GM12878 (cell line): ENCODE data around the gene BBS9. TPM values are rescaled to one million over a fixed set of nuclear protein-coding genes. Genes with fewer than 3 reads are reported as not detected.

Experiments
- ATAC-seq: fragments of 200-7000 bp; cut with Tn5 transposase; 3 replicates; pipeline ENCODE4 v1.9.1; 2020; ENCODE audit warnings: mild to moderate bottlenecking, moderate library complexity
- BruUV-seq: library from RNA; stranded (reverse); fragments of 400-500 nt; replicated peaks from 2 replicates; lab custom pipeline; 2021; lab: Mats Ljungman, UMichigan
- CTCF ChIA-PET: fragments of 300-600 bp; sonication (Branson Sonifier 250); formaldehyde crosslinking; extraction: SDS; loops from one replicate; lab custom pipeline; 2021; ENCODE audit warnings: inconsistent platforms; lab: Yijun Ruan, JAX
- POLR2A ChIA-PET: fragments of 350-600 bp; formaldehyde crosslinking; extraction: SDS; loops from one replicate; lab custom pipeline; 2021; ENCODE audit warnings: inconsistent platforms; lab: Charles Lee
- RAD21 ChIA-PET: fragments of 300-600 bp; sonication (Branson Sonifier 250); formaldehyde crosslinking; loops from one replicate; lab custom pipeline; 2023; ENCODE audit warnings: antibody characterized with exemption; ENCODE audit not compliant: unreplicated experiment; lab: Charles Lee
- SMC1A ChIA-PET: fragments of 300-600 bp; sonication (Branson Sonifier 250); formaldehyde crosslinking; loops from one replicate; lab custom pipeline; 2023; ENCODE audit not compliant: unreplicated experiment, uncharacterized antibody; lab: Charles Lee
- DNase-seq: peaks from one replicate; pipeline ENCODE4 v3.0.0-alpha.2; 2011; ENCODE audit warnings: low read depth, low spot score
- FAIRE-seq: peaks from 3 replicates; lab custom pipeline; 2011; peaks lifted over from hg19 to GRCh38; lab: Jason Lieb, UNC
- H2AFZ ChIP-seq: 2 replicates; pipeline ENCODE4 v1.6.0; 2011; ENCODE audit warnings: low read depth, low read length, control low read depth; ENCODE audit not compliant: control insufficient read depth
- H3K27ac ChIP-seq: 2 replicates; pipeline ENCODE4 v1.5.1; 2011; ENCODE audit warnings: control low read depth; ENCODE audit not compliant: control insufficient read depth, insufficient read depth
- H3K27me3 ChIP-seq, 2 experiments: replicated peaks in 1 of 2; 2 replicates each; pipeline versions ENCODE4 v1.6.0 to v1.6.1; 2011; ENCODE audit warnings: low read length in 1 of 2; ENCODE audit not compliant: control insufficient read depth in 2 of 2, insufficient read depth in 2 of 2
- H3K36me3 ChIP-seq, 2 experiments: 2 replicates each; pipeline ENCODE4 v1.5.1; 2011; ENCODE audit warnings: low read length in 1 of 2; ENCODE audit not compliant: control insufficient read depth in 2 of 2, insufficient read depth in 2 of 2
- H3K4me1 ChIP-seq: 2 replicates; pipeline ENCODE4 v1.6.1; 2011; ENCODE audit warnings: mild to moderate bottlenecking, low read length, moderate library complexity, mixed read lengths; ENCODE audit not compliant: control insufficient read depth, insufficient read depth
- H3K4me2 ChIP-seq: 2 replicates; pipeline ENCODE4 v1.6.0; 2011; ENCODE audit warnings: control low read depth; ENCODE audit not compliant: control insufficient read depth, insufficient read depth
- H3K4me3 ChIP-seq: fragments of 200-600 bp; sonication (generic); 2 replicates; pipeline ENCODE4 v1.5.1; 2016
- H3K79me2 ChIP-seq: 2 replicates; pipeline ENCODE4 v1.6.0; 2011; ENCODE audit warnings: low read length; ENCODE audit not compliant: control insufficient read depth, insufficient read depth
- H3K9ac ChIP-seq: 2 replicates; pipeline ENCODE4 v1.8.0; 2011; ENCODE audit warnings: low read length, control low read depth, mixed read lengths; ENCODE audit not compliant: control insufficient read depth, insufficient read depth
- H3K9me3 ChIP-seq: replicated peaks from 3 replicates; pipeline ENCODE4 v1.5.1; 2011; ENCODE audit warnings: mild to moderate bottlenecking, low read length; ENCODE audit not compliant: control insufficient read depth, insufficient read depth
- H4K20me1 ChIP-seq: 2 replicates; pipeline ENCODE4 v1.6.0; 2011; ENCODE audit not compliant: control insufficient read depth, insufficient read depth
- BCL11A ChIP-seq: IDR thresholded peaks from 2 replicates; pipeline ENCODE4 v1.6.1; 2011; ENCODE audit warnings: low read depth, low read length
- EP300 ChIP-seq, 2 experiments: fragments of 150-350 bp in 1 of 2; IDR thresholded peaks; 2 replicates each; pipeline ENCODE4 v1.6.1; 2011 to 2012; ENCODE audit warnings: low read depth in 2 of 2, low read length in 2 of 2, borderline replicate concordance in 1 of 2, improper control_type of control experiment in 1 of 2, inconsistent platforms in 1 of 2; ENCODE audit not compliant: control insufficient read depth in 1 of 2
- IKZF1 ChIP-seq: fragments of 450-650 bp; conservative IDR thresholded peaks from 2 replicates; pipeline ENCODE4 v1.6.1; 2017; ENCODE audit warnings: antibody characterized with exemption, mild to moderate bottlenecking
- IKZF2 ChIP-seq, 2 experiments: fragments of 450-650 bp; IDR thresholded peaks; 2 replicates each; pipeline ENCODE4 v1.6.1; 2017; ENCODE audit warnings: mild to moderate bottlenecking in 2 of 2, moderate library complexity in 2 of 2
- JUNB ChIP-seq: IDR thresholded peaks from 2 replicates; pipeline ENCODE4 v1.6.1; 2016; ENCODE audit warnings: antibody characterized with exemption, mild to moderate bottlenecking
- JUND ChIP-seq: IDR thresholded peaks from 2 replicates; pipeline ENCODE4 v1.6.1; 2012; ENCODE audit warnings: low read depth, mild to moderate bottlenecking, low read length, improper control_type of control experiment, moderate library complexity
- MTA2 ChIP-seq: fragments of 450-650 bp; IDR thresholded peaks from 2 replicates; pipeline ENCODE4 v1.6.1; 2016; ENCODE audit warnings: low read depth, mild to moderate bottlenecking, moderate library complexity
- NFIC ChIP-seq: IDR thresholded peaks from 2 replicates; pipeline ENCODE4 v1.6.1; 2012; ENCODE audit warnings: low read depth, mild to moderate bottlenecking, inconsistent platforms, low read length, moderate library complexity
- NFYA ChIP-seq: IDR thresholded peaks from 2 replicates; pipeline ENCODE4 v1.6.1; 2011; ENCODE audit warnings: low read depth, mild to moderate bottlenecking, low read length, improper control_type of control experiment, borderline replicate concordance
- RUNX3 ChIP-seq: IDR thresholded peaks from 2 replicates; pipeline ENCODE4 v1.6.1; 2012; ENCODE audit warnings: low read length, inconsistent platforms
- WRNIP1 ChIP-seq: IDR thresholded peaks from 2 replicates; pipeline ENCODE4 v1.6.1; 2011; ENCODE audit warnings: low read depth, low read length, improper control_type of control experiment, borderline replicate concordance
- WGBS: methylation state at CpG from one replicate; pipeline ENCODE4 v1.1.6; 2016; ENCODE audit warnings: low lambda C conversion rate; ENCODE audit not compliant: insufficient replicate concordance, insufficient coverage; ENCODE audit errors: missing lambda C conversion rate; 5-methylcytosine and 5-hydroxymethylcytosine counted together
- in situ Hi-C: fragments of 300-500 bp; cut with MboI; formaldehyde crosslinking; loops from 9 replicates; pipeline ENCODE4 v1.14.3; 2018; ENCODE audit warnings: mixed read lengths
- intact Hi-C: fragments of 100-400 bp; cut with micrococcal nuclease; formaldehyde crosslinking; loops from one replicate; pipeline ENCODE4 v1.14.2; 2022; ENCODE audit not compliant: unreplicated experiment
- polyA plus RNA-seq, 11 experiments: library from polyadenylated mRNA; depleted of rRNA in 4 of 11; unstranded in 6 of 11; stranded (reverse) in 5 of 11; fragments of >200 nt; fragmentation: Nextera tagmentation in 4 of 11; fragmentation: Illumina TruSeq in 1 of 11; extraction: Ambion mirVana in 4 of 11; extraction: Trizol in 1 of 11; gene quantifications; 1 replicate in 1 of 11; 2 replicates in 10 of 11; pipeline versions ENCODE4 v1.2.1 to v1.2.3, GENCODE V29; 2011 to 2016; ENCODE audit warnings: inconsistent platforms in 2 of 11, missing spikeins in 2 of 11, low read depth in 1 of 11
- total RNA-seq, 4 experiments: library from RNA; depleted of rRNA in 3 of 4; stranded (reverse); fragments of >200 nt in 3 of 4; fragmentation: Illumina TruSeq in 1 of 4; extraction: Trizol in 1 of 4; gene quantifications; 2 replicates each; pipeline versions ENCODE4 v1.2.1 to v1.2.3, GENCODE V29; 2013 to 2021

The BBS9 gene
- total and polyA plus RNA-seq, 10 of the 15 experiments (the other 5 are each of a cell fraction or from before 2014, with no cell fraction given) = 1.2 to 5.6 (median 2.3) TPM

- Histone ChIP-seq H3K4me1 (no peaks in the 10 kb centered on the region), H3K4me2 (no peak overlapping the region), H3K9ac (no peak overlapping the region), H3K9me3 (no peaks in the 10 kb centered on the region; the same call in 2 of the 3 replicates), H3K36me3 (no peaks in the 10 kb centered on the region), H3K27me3 (no peaks in the 10 kb centered on the region), H3K27ac (no peak overlapping the region), H2AFZ (no peak overlapping the region), H4K20me1 (no peaks in the 10 kb centered on the region)
- DNase-seq = no peak
- CTCF ChIA-PET = interaction anchor here (1.2 to 1.7 kb wide), 3 partner anchors 10 to 286 kb away, joined by 3 read pairs; no protein-coding TSS in a partner anchor
- in situ Hi-C loops = no loop called here
- no TSS peak for BruUV-seq
- TF ChIP-seq NFYA (no peak), JUND (no peak)
- TF ChIP-seq, all 136 proteins: peak for 0
- intact Hi-C loops = no loop called here
- H3K4me3 ChIP-seq = no peak overlapping the region
- no peak for FAIRE-seq
- 82% methylated on average over 4 of the region's 4 CpGs for WGBS
- ChIA-PET SMC1A (interaction anchor here (1.1 to 1.4 kb wide), 2 partner anchors 9 to 20 kb away, joined by 3 to 4 read pairs; no protein-coding TSS in a partner anchor), RAD21 (interaction anchor here (2.1 kb wide), 1 partner anchor 11 kb away, joined by 4 read pairs; no protein-coding TSS in a partner anchor), POLR2A (no interaction called here)
- H3K79me2 ChIP-seq = no peaks in the 10 kb centered on the region
- ATAC-seq = no peak
Observed at GRCh38 chr7:33472348-33473025, 343.1 kb downstream of the BBS9 start.

- FAIRE-seq = peak; percentile 76
- ChIA-PET SMC1A (interaction anchor here (0.6 to 2.3 kb wide), 7 partner anchors 9 to 271 kb away, joined by 3 to 11 read pairs (median 3); no protein-coding TSS in a partner anchor), POLR2A (interaction anchor here (0.6 to 0.7 kb wide), 2 partner anchors 11 to 33 kb away, joined by 3 read pairs; no protein-coding TSS in a partner anchor), CTCF (interaction anchor here (1.5 to 2.4 kb wide), 3 partner anchors 10 to 18 kb away, joined by 5 to 8 read pairs (median 5); no protein-coding TSS in a partner anchor), RAD21 (interaction anchor here (1.5 kb wide), 1 partner anchor 9 kb away, joined by 5 read pairs; no protein-coding TSS in a partner anchor)
- TF ChIP-seq RUNX3 (peak; percentile 53), EP300 (IDR thresholded peaks at IDR 0.05; ENCODE audit: borderline replicate concordance in 1 of 2, control insufficient read depth in 1 of 2, low read depth in 2 of 2, low read length in 2 of 2) (no peak; a peak in 1 of 4 replicates), WRNIP1 (no peak), IKZF2 (IDR thresholded peaks at IDR 0.05) (peak; percentile 42 to 43; a peak in 2 of 4 replicates), NFIC (peak; percentile 69), JUNB (peak; percentile 58), IKZF1 (0 out of 2 replicates have a peak, but pooled peaks have one; percentile 23), BCL11A (0 out of 2 replicates have a peak, but pooled peaks have one; percentile 41), MTA2 (peak; percentile 48; the same call in 1 of the 2 replicates)
- Histone ChIP-seq H3K36me3 (no peaks in the 10 kb centered on the region), H3K4me3 (no peak overlapping the region), H3K9me3 (no peaks in the 10 kb centered on the region; the same call in 2 of the 3 replicates), H3K27me3 (no peaks in the 10 kb centered on the region), H2AFZ (no peak overlapping the region), H3K4me1 (no peaks in the 10 kb centered on the region), H3K4me2 (no peak overlapping the region), H4K20me1 (no peaks in the 10 kb centered on the region), H3K79me2 (no peaks in the 10 kb centered on the region), H3K27ac (no peak overlapping the region), H3K9ac (no peak overlapping the region)
- ATAC-seq = peak; percentile 76
- DNase-seq = no peak
- in situ Hi-C loops = no loop called here
- intact Hi-C loops = no loop called here
- WGBS = 71% methylated on average over 1 of the region's 1 CpG
- no TSS peak for BruUV-seq
Observed at GRCh38 chr7:33477719-33478480, 348.5 kb downstream of the BBS9 start.
